ENCODE results near the gene COPB2.
"Not testable (repeated sequence)": the region's sequence is repeated elsewhere in the genome, so short reads cannot be mapped to it uniquely, and the experiment has no call there.

COPB2 gene

GRCh38 chr3:139377378-139377777 is 12.1 kb downstream of the COPB2 start:
- no peak for DNase-seq

GRCh38 chr3:139374099-139374498 is 15.3 kb downstream of the COPB2 start:
- DNase-seq = no peak

- no peak for DNase-seq
Observed at GRCh38 chr3:139364549-139364948, 24.9 kb downstream of the COPB2 start.

GRCh38 chr3:139361276-139361675 is 28.2 kb downstream of the COPB2 start:
- no peak for DNase-seq

- DNase-seq = no peak
Observed at GRCh38 chr3:139358841-139359562, 30.4 kb downstream of the COPB2 start.

- no peak for DNase-seq
Observed at GRCh38 chr3:139357899-139358298, 31.5 kb downstream of the COPB2 start.

GRCh38 chr3:139355891-139356290 is 33.6 kb downstream of the COPB2 start:
- no peak for DNase-seq

- no peak for DNase-seq
Observed at GRCh38 chr3:139355476-139355875, 34.0 kb downstream of the COPB2 start.

GRCh38 chr3:139354661-139355060 is 34.8 kb downstream of the COPB2 start:
- no peak for DNase-seq

GRCh38 chr3:139353920-139354556 is 35.4 kb downstream of the COPB2 start:
- peak; percentile 26 for DNase-seq

- DNase-seq = no peak
Observed at GRCh38 chr3:139346771-139347170, 42.7 kb downstream of the COPB2 start.

GRCh38 chr3:139343895-139344856 is 45.3 kb downstream of the COPB2 start, which contains the start of gene MRPS22:
Gene MRPS22, plus strand, starts transcription at chr3:139344020. Its CDS starts 7 bp downstream, at chr3:139344027.
- peak; percentile 75 for DNase-seq

- no peak for DNase-seq
Observed at GRCh38 chr3:139342054-139342453, 47.4 kb downstream of the COPB2 start.

GRCh38 chr3:139340784-139341183 is 48.7 kb downstream of the COPB2 start:
- DNase-seq = no peak

GRCh38 chr3:139339219-139339906 is 50.1 kb downstream of the COPB2 start:
- no peak for DNase-seq

- DNase-seq = no peak
Observed at GRCh38 chr3:139338405-139338804, 51.0 kb downstream of the COPB2 start.

GRCh38 chr3:139334675-139335074 is 54.8 kb downstream of the COPB2 start:
- DNase-seq = not testable (repeated sequence)

- no peak for DNase-seq
Observed at GRCh38 chr3:139332092-139332491, 57.4 kb downstream of the COPB2 start.

GRCh38 chr3:139329364-139329850 is 60.0 kb downstream of the COPB2 start:
- DNase-seq = peak; percentile 67

- no peak for DNase-seq
Observed at GRCh38 chr3:139328356-139328755, 61.1 kb downstream of the COPB2 start.

- no peak for DNase-seq
Observed at GRCh38 chr3:139327861-139328260, 61.6 kb downstream of the COPB2 start.

- no peak for DNase-seq
Observed at GRCh38 chr3:139327231-139327630, 62.2 kb downstream of the COPB2 start.

- no peak for DNase-seq
Observed at GRCh38 chr3:139326707-139327106, 62.7 kb downstream of the COPB2 start.
